ENCODE data around the gene ZBTB47.

Gene ZBTB47

GRCh38 chr3:42680271-42680670 lies 26.8 kb downstream of the ZBTB47 start:
- Histone ChIP-seq H3K4me1 (peaks cover 0 to 39% (median 16%) of the 10 kb centered on the region in 10 experiments; a peak in 15 of 20 replicates), H4K20me1 (no peaks in the 10 kb centered on the region), H3K4me3 (no peak overlapping the region), H3K27ac (no peak overlapping the region), H3K36me3 (no peaks in the 10 kb centered on the region), H3K4me2 (peak overlapping the region in 1 of 11 experiments; percentile 13; a peak in 1 of 22 replicates), H3K9me3 (replicated peaks in 1 of 11) (peaks cover 14 to 40% (median 25%) of the 10 kb centered on the region in 11 experiments), H3K9ac (no peak overlapping the region), H3K27me3 (no peaks in the 10 kb centered on the region)
- no peak for TF ChIP-seq Cebpa-rat (IDR thresholded peaks at IDR 0.05)

DNA sequence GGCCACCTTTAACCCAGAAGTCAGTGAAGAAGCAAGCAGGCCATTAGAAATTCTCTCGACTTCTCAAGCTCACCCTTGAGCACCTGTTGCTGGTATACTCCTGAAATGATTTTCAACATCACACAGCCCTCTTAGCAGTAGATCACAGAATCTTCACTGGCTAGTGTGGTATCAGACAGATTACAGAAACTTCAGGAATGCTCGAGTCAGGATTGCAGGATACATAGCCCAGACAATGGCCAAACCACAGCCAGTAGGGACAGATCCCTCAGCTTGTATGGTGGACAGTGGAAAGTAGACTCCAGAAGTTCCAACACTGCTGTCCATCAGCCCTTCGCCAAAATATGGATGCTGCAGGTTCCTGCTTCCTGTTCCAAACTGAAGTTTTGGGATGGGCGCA lies 27.3 kb downstream of the ZBTB47 start:
- Histone ChIP-seq H3K4me3 (no peak overlapping the region), H3K9ac (no peak overlapping the region), H3K27me3 (no peaks in the 10 kb centered on the region), H3K4me1 (peaks cover 0 to 39% (median 16%) of the 10 kb centered on the region in 10 experiments; a peak in 15 of 20 replicates), H4K20me1 (no peaks in the 10 kb centered on the region), H3K36me3 (no peaks in the 10 kb centered on the region), H3K4me2 (peak overlapping the region in 1 of 11 experiments; percentile 13; a peak in 1 of 22 replicates), H3K27ac (no peak overlapping the region), H3K9me3 (replicated peaks in 1 of 11) (peaks cover 12 to 36% (median 25%) of the 10 kb centered on the region in 11 experiments)
- no peak for TF ChIP-seq Cebpa-rat (IDR thresholded peaks at IDR 0.05)

GRCh38 chr3:42681361-42682038 lies 28.0 kb downstream of the ZBTB47 start:
- no peaks in the 10 kb centered on the region for H3K27me3 ChIP-seq
- peaks cover 8 to 34% (median 20%) of the 10 kb centered on the region in 11 experiments; a peak in 16 of 22 replicates for H3K9me3 ChIP-seq (replicated peaks in 1 of 11)
- no peak for TF ChIP-seq Cebpa-rat (IDR thresholded peaks at IDR 0.05)
- H3K27ac ChIP-seq = no peak overlapping the region
- H3K4me2 ChIP-seq = peak overlapping the region in 1 of 11 experiments; percentile 88; a peak in 1 of 22 replicates
- no peaks in the 10 kb centered on the region for H3K36me3 ChIP-seq
- no peak overlapping the region for H3K4me3 ChIP-seq
- no peak overlapping the region for H3K9ac ChIP-seq
- H4K20me1 ChIP-seq = no peaks in the 10 kb centered on the region
- peaks cover 0 to 39% (median 16%) of the 10 kb centered on the region in 10 experiments; a peak in 15 of 20 replicates for H3K4me1 ChIP-seq

DNA sequence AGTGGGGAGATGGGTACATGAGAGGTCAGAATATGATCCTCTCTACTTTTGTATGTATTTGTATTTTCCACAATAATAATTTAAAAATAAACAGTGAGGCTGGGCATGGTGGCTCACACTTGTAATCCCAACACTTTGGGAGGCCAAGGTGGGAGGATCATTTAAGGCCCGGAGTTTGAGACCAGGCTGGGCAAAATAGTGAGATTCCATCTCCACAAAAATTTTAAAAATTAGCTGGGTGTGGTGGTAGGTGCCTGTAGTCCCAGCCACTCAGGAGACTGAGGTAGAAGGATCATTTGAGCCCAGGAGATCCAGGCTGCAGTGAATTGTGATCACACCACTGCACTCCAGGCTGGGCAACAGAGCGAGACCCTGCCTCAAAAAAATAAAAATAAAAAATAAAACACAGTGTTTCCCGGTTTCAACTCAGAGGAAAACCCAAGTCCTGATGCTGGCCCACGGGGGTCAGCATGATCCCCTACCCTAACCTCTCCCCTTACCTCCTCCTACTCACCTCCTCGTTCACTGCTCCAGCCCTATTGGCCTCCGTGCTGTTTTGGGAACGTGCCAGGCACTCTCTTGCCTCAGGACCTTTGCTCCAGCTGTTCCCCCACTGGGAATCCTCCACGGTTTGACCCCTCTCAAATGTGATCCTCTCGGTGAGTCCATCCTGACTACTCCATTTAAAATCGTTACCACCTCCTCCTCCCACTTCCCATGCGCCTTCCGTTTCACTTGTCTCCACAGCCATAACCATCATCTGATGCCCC lies 29.0 kb downstream of the ZBTB47 start:
- H3K27ac ChIP-seq = peak overlapping the region in 5 of 11 experiments; percentile 12 to 77 (median 65); a peak in 5 of 22 replicates

GRCh38 chr3:42683875-42684598 lies 30.5 kb downstream of the ZBTB47 start:
- no peak overlapping the region for H3K4me3 ChIP-seq
- H3K27ac ChIP-seq = peak overlapping the region in 6 of 11 experiments; percentile 34 to 77 (median 60); a peak in 11 of 22 replicates
- peak overlapping the region in 9 of 11 experiments; percentile 11 to 88 (median 49); a peak in 13 of 22 replicates for H3K4me2 ChIP-seq
- H3K36me3 ChIP-seq = no peaks in the 10 kb centered on the region
- peak overlapping the region in 3 of 11 experiments; percentile 31 to 50 (median 47); a peak in 1 of 22 replicates for H3K9ac ChIP-seq
- no peaks in the 10 kb centered on the region for H3K27me3 ChIP-seq
- peak in 6 of 11 experiments; percentile 33 to 75 (median 48); a peak in 6 of 22 replicates for TF ChIP-seq Cebpa-rat (IDR thresholded peaks at IDR 0.05)
- H4K20me1 ChIP-seq = no peaks in the 10 kb centered on the region
- peaks cover 0 to 12% (median 4%) of the 10 kb centered on the region in 11 experiments; a peak in 6 of 22 replicates for H3K9me3 ChIP-seq (replicated peaks in 1 of 11)
- peaks cover 0 to 39% (median 16%) of the 10 kb centered on the region in 10 experiments; a peak in 16 of 20 replicates for H3K4me1 ChIP-seq

More for the DNA sequence above, 29.0 kb downstream of the ZBTB47 start:
- no peaks in the 10 kb centered on the region for H3K27me3 ChIP-seq
- no peak for TF ChIP-seq Cebpa-rat (IDR thresholded peaks at IDR 0.05)
- peaks cover 0 to 39% (median 16%) of the 10 kb centered on the region in 10 experiments; a peak in 15 of 20 replicates for H3K4me1 ChIP-seq
- H3K9ac ChIP-seq = no peak overlapping the region
- peaks cover 7 to 26% (median 12%) of the 10 kb centered on the region in 11 experiments; a peak in 16 of 22 replicates for H3K9me3 ChIP-seq (replicated peaks in 1 of 11)
- H4K20me1 ChIP-seq = no peaks in the 10 kb centered on the region
- H3K4me2 ChIP-seq = peak overlapping the region in 2 of 11 experiments; percentile 84 to 88; a peak in 5 of 22 replicates
- H3K36me3 ChIP-seq = no peaks in the 10 kb centered on the region
- no peak overlapping the region for H3K4me3 ChIP-seq

DNA sequence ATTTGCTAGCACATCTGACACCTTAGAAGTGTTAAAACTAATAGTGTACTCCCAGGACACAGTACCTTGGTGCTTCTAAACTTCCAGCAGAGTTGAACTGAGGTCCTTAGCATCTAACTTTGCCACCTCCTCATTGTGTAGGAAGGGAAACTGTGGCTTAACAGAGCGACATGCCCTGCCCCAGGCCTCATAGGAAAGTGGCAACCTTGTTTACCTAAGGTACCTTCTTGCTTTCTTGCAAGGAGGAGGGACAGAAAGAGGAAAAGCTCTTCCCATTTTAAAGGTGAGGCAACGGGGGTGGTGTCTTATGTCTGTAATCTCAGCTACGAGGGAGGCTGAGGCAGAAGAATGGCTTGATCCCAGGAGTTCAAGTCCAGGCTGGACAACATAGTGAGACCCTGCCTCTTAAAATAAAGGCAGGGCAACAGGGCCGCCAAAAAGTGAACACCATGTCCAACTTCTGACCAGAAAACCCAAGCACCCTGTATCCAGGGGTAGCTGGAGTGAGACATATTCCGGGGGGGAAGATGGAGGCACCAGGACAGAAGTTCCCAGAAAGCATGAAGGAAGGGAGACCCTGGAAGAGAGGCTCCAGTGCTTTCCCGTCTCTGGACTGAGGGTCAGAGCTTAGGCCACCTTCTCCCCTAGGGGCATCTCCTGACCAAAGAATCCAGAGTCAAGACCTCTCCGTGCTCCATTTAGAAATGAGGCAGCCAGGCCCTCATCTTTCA lies 31.3 kb downstream of the ZBTB47 start:
- Histone ChIP-seq H3K4me2 (peak overlapping the region in 7 of 11 experiments; percentile 21 to 66 (median 35); a peak in 12 of 22 replicates), H3K4me3 (no peak overlapping the region), H3K27ac (peak overlapping the region in 6 of 11 experiments; percentile 17 to 62 (median 32); a peak in 8 of 22 replicates), H3K9ac (0 out of 22 replicates have a peak overlapping the region, but pooled peaks of 1 of the 11 experiments have one; percentile 31), H3K4me1 (peaks cover 2 to 39% (median 16%) of the 10 kb centered on the region in 10 experiments; a peak in 18 of 20 replicates), H3K27me3 (no peaks in the 10 kb centered on the region), H3K9me3 (replicated peaks in 1 of 11) (peaks cover 0 to 12% (median 0%) of the 10 kb centered on the region in 11 experiments; a peak in 5 of 22 replicates), H4K20me1 (no peaks in the 10 kb centered on the region), H3K36me3 (no peaks in the 10 kb centered on the region)
- no peak for TF ChIP-seq Cebpa-rat (IDR thresholded peaks at IDR 0.05)

GRCh38 chr3:42685363-42685881 lies 31.9 kb downstream of the ZBTB47 start, which contains the start of gene KLHL40:
KLHL40 (plus strand) TSS chr3:42685537; CDS start chr3:42685619, 82 bp downstream.
- Histone ChIP-seq H3K9ac (0 out of 22 replicates have a peak within 1 kb of the TSS, but pooled peaks of 1 of the 11 experiments have one; percentile 31), H3K9me3 (replicated peaks in 1 of 11) (peaks cover 0 to 12% (median 0%) of the 10 kb centered on the region in 11 experiments; a peak in 5 of 22 replicates), H4K20me1 (no peaks in the 10 kb centered on the region), H3K4me1 (peaks cover 7 to 36% (median 16%) of the 10 kb centered on the region in 10 experiments; a peak in 18 of 20 replicates), H3K36me3 (no peaks in the 10 kb centered on the region), H3K4me2 (peak within 1 kb of the TSS in 7 of 11 experiments; percentile 21 to 66 (median 35); a peak in 12 of 22 replicates), H3K4me3 (no peak within 1 kb of the TSS), H3K27me3 (no peaks in the 10 kb centered on the region), H3K27ac (peak within 1 kb of the TSS in 6 of 11 experiments; percentile 17 to 62 (median 32); a peak in 8 of 22 replicates)
- TF ChIP-seq Cebpa-rat (IDR thresholded peaks at IDR 0.05) = no peak
